Prostate gland (tissue), 2 donors: ENCODE results near the gene IQSEC3. TPM values are rescaled to one million over a fixed set of nuclear protein-coding genes. Genes with fewer than 3 reads are reported as not detected.

Experiments used
- DNase-seq: peaks from one replicate; pipeline ENCODE4 v3.0.0-alpha.2; 2019; ENCODE audit warnings: low spot score
- H3K27ac ChIP-seq, 2 donors: fragments of 200-600 bp; sonication (generic); 2 replicates each; pipeline ENCODE4 v1.5.1; 2017 to 2019
- H3K27me3 ChIP-seq: fragments of 200-600 bp; sonication (generic); replicated peaks from 2 replicates; pipeline ENCODE4 v1.5.1; 2019; ENCODE audit not compliant: insufficient read depth
- H3K36me3 ChIP-seq, 2 donors: fragments of 200-600 bp; sonication (generic); 1 replicate in 1 of 2; 2 replicates in 1 of 2; pipeline versions ENCODE4 v1.5.1 to v1.8.1; 2017 to 2019
- H3K4me1 ChIP-seq: fragments of 200-600 bp; sonication (generic); replicated peaks from 2 replicates; pipeline ENCODE4 v1.5.1; 2019
- H3K4me3 ChIP-seq, 2 donors: fragments of 200-600 bp; sonication (generic); 2 replicates each; pipeline ENCODE4 v1.5.1; 2017 to 2019
- H3K9me3 ChIP-seq: fragments of 200-600 bp; sonication (generic); 2 replicates; pipeline ENCODE4 v1.5.1; 2017
- POLR2A ChIP-seq: fragments of 450-650 bp; IDR thresholded peaks from one replicate; pipeline ENCODE4 v1.6.1; 2016; ENCODE audit warnings: antibody characterized with exemption, mild to moderate bottlenecking
- POLR2AphosphoS5 ChIP-seq: sonication (generic); formaldehyde crosslinking; IDR thresholded peaks from one replicate; pipeline ENCODE4 v1.6.1; 2017; ENCODE audit warnings: antibody characterized with exemption
- WGBS: methylation state at CpG from one replicate; pipeline ENCODE4 v1.1.5; 2018; 5-methylcytosine and 5-hydroxymethylcytosine counted together
- intact Hi-C: fragments of 100-400 bp; cut with DNase I; formaldehyde crosslinking; loops from one replicate; pipeline ENCODE4 v1.14.2; 2022
- total RNA-seq, 2 donors: library from RNA; depleted of rRNA; stranded (reverse); fragments of >200 nt; gene quantifications; one replicate each; pipeline ENCODE4 v1.1.0, GENCODE V29; 2016
- TF ChIP-seq, protein P1 (sequence below), 4 experiments: fragments of 200-600 bp in 2 of 4; fragments of 450-650 bp in 2 of 4; sonication (generic) in 2 of 4; IDR thresholded peaks; 1 replicate in 3 of 4; 2 replicates in 1 of 4; pipeline ENCODE4 v1.5.1; 2016 to 2019; ENCODE audit warnings: antibody characterized with exemption in 4 of 4, mild to moderate bottlenecking in 2 of 4, moderate library complexity in 2 of 4

Gene IQSEC3
- total RNA-seq, 2 donors from 2014 or later, result 0.14 to 2.6 TPM

- H3K4me3 ChIP-seq, result no peak overlapping the region
- WGBS, result 81% methylated on average over 15 of the region's 15 CpGs
- intact Hi-C loops, result no loop called here
- TF ChIP-seq, protein P1, sequence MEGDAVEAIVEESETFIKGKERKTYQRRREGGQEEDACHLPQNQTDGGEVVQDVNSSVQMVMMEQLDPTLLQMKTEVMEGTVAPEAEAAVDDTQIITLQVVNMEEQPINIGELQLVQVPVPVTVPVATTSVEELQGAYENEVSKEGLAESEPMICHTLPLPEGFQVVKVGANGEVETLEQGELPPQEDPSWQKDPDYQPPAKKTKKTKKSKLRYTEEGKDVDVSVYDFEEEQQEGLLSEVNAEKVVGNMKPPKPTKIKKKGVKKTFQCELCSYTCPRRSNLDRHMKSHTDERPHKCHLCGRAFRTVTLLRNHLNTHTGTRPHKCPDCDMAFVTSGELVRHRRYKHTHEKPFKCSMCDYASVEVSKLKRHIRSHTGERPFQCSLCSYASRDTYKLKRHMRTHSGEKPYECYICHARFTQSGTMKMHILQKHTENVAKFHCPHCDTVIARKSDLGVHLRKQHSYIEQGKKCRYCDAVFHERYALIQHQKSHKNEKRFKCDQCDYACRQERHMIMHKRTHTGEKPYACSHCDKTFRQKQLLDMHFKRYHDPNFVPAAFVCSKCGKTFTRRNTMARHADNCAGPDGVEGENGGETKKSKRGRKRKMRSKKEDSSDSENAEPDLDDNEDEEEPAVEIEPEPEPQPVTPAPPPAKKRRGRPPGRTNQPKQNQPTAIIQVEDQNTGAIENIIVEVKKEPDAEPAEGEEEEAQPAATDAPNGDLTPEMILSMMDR (IDR thresholded peaks at IDR 0.05), result no peak
- no peak for TF ChIP-seq POLR2A
- H3K4me1 ChIP-seq, result no peaks in the 10 kb centered on the region
- H3K36me3 ChIP-seq, result no peaks in the 10 kb centered on the region
- no peak overlapping the region for H3K27ac ChIP-seq
- no peak for DNase-seq
- H3K9me3 ChIP-seq, result no peaks in the 10 kb centered on the region
- H3K27me3 ChIP-seq, result peaks cover 2% of the 10 kb centered on the region
Measured at GRCh38 chr12:172732-173161, 106.2 kb downstream of the IQSEC3 start.

- TF ChIP-seq POLR2A (no peak), POLR2AphosphoS5 (no peak)
- TF ChIP-seq, protein P1 (IDR thresholded peaks at IDR 0.05), result no peak
- no peak overlapping the region for H3K27ac ChIP-seq
- no peaks in the 10 kb centered on the region for H3K36me3 ChIP-seq
- WGBS, result 78% methylated on average over 6 of the region's 6 CpGs
- H3K4me3 ChIP-seq, result no peak overlapping the region
- H3K4me1 ChIP-seq, result no peaks in the 10 kb centered on the region
- H3K27me3 ChIP-seq, result peaks cover 2% of the 10 kb centered on the region
- DNase-seq, result no peak
- H3K9me3 ChIP-seq, result no peaks in the 10 kb centered on the region
- intact Hi-C loops, result no loop called here
Measured at GRCh38 chr12:174124-174523, 107.6 kb downstream of the IQSEC3 start.

DNA sequence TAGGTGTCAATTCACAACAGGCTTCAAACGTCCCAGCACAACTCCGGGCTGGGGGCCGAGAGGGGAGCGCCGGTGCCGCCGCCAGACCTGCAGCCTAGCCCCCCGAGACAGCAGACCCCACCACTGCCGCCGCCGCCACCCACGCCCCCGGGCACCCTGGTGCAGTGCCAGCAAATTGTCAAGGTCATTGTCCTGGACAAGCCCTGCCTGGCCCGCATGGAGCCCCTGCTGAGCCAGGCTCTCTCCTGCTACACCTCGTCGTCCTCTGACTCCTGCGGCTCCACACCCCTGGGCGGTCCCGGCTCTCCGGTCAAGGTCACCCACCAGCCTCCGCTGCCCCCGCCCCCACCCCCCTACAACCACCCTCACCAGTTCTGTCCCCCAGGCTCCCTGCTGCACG is 108.0 kb downstream of the IQSEC3 start:
- 61% methylated on average over 23 of the region's 23 CpGs for WGBS
- no peaks in the 10 kb centered on the region for H3K36me3 ChIP-seq
- H3K27ac ChIP-seq, result no peak overlapping the region
- H3K4me3 ChIP-seq, result no peak overlapping the region
- TF ChIP-seq POLR2A (no peak), POLR2AphosphoS5 (no peak)
- TF ChIP-seq, protein P1 (IDR thresholded peaks at IDR 0.05), result no peak
- H3K27me3 ChIP-seq, result peaks cover 2% of the 10 kb centered on the region
- no peak for DNase-seq
- intact Hi-C loops, result no loop called here
- H3K4me1 ChIP-seq, result no peaks in the 10 kb centered on the region
- H3K9me3 ChIP-seq, result no peaks in the 10 kb centered on the region

GRCh38 chr12:175250-175649 is 108.7 kb downstream of the IQSEC3 start:
- H3K9me3 ChIP-seq, result no peaks in the 10 kb centered on the region
- no peak for DNase-seq
- TF ChIP-seq POLR2AphosphoS5, result no peak
- no peak for TF ChIP-seq POLR2A
- TF ChIP-seq, protein P1 (IDR thresholded peaks at IDR 0.05), result no peak
- H3K4me3 ChIP-seq, result no peak overlapping the region
- intact Hi-C loops, result no loop called here
- no peaks in the 10 kb centered on the region for H3K4me1 ChIP-seq
- WGBS, result 39% methylated on average over 9 of the region's 10 CpGs
- no peak overlapping the region for H3K27ac ChIP-seq
- peaks cover 2% of the 10 kb centered on the region for H3K27me3 ChIP-seq
- no peaks in the 10 kb centered on the region for H3K36me3 ChIP-seq

- no peak overlapping the region for H3K27ac ChIP-seq
- peaks cover 2% of the 10 kb centered on the region for H3K27me3 ChIP-seq
- no peaks in the 10 kb centered on the region for H3K4me1 ChIP-seq
- intact Hi-C loops, result no loop called here
- WGBS, result 85% methylated on average over 16 of the region's 16 CpGs
- H3K4me3 ChIP-seq, result no peak overlapping the region
- TF ChIP-seq, protein P1 (IDR thresholded peaks at IDR 0.05), result no peak
- TF ChIP-seq POLR2A (no peak), POLR2AphosphoS5 (no peak)
- no peaks in the 10 kb centered on the region for H3K9me3 ChIP-seq
- DNase-seq, result no peak
- H3K36me3 ChIP-seq, result no peaks in the 10 kb centered on the region
Measured at GRCh38 chr12:175759-176158, 109.2 kb downstream of the IQSEC3 start.
